Measurements from ENCODE around the gene SKI. TPM values are rescaled to one million over a fixed set of nuclear protein-coding genes. Genes with fewer than 3 reads are reported as not detected.

The SKI gene
- total and polyA plus RNA-seq, 2 of the 8 experiments (the other 6 are each of a cell fraction or from before 2014, with no cell fraction given): 8.3 to 87.6 TPM

DNA sequence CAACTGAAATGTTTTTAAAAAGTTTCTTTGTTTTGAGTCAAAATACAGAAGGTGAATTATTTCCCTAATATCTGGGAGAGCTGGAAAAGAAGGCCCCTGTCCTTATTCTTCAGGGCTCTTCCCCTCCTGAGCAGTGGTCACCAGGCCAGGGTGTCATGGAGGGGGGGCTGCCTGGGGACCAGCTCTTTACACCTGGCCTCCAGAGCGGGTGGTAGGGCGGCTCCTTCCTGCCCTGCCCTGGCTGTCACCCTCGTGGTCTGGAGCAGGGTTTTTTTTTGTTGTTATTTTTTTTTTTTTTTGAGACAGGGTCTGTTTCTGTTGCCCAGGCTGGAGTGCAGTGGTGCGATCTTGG is 6.6 kb downstream of the SKI start:
- Histone ChIP-seq H3K27me3 (replicated peaks in 1 of 4; ENCODE audit: control insufficient read depth in 3 of 4, extremely low read depth in 1 of 4, insufficient read depth in 3 of 4, low read length in 3 of 4) (no peaks in the 10 kb centered on the region), H4K5ac (ENCODE audit: insufficient read length, low read depth, low read length) (no peak overlapping the region), H3K9ac (replicated peaks in 1 of 4; ENCODE audit: extremely low read depth in 1 of 4, low read depth in 3 of 4, low read length in 3 of 4) (no peak overlapping the region), H3K9me3 (ENCODE audit: insufficient read depth in 2 of 2, low read depth in 1 of 2, low read length in 1 of 2) (no peaks in the 10 kb centered on the region), H2BK12ac (ENCODE audit: low read depth, low read length) (no peak overlapping the region), H4K91ac (replicated peaks; ENCODE audit: insufficient read length, low read length) (no peak overlapping the region), H3K23ac (ENCODE audit: insufficient read length) (no peak overlapping the region), H3K4ac (replicated peaks; ENCODE audit: insufficient read length, low read depth, low read length) (no peak overlapping the region), H3K56ac (replicated peaks; ENCODE audit: insufficient read length, low read depth, low read length) (no peak overlapping the region), H4K20me1 (replicated peaks in 1 of 2; ENCODE audit: control insufficient read depth in 1 of 2, insufficient read depth in 2 of 2, low read length in 2 of 2) (peaks cover 69 to 75% of the 10 kb centered on the region in 2 experiments), H2BK120ac (replicated peaks; ENCODE audit: low read depth, low read length) (no peak overlapping the region), H3K18ac (ENCODE audit: extremely low read depth, low read length) (no peak overlapping the region), H3K79me2 (ENCODE audit: control insufficient read depth in 1 of 2, insufficient read depth in 2 of 2, low read length in 2 of 2) (peaks cover 75 to 99% of the 10 kb centered on the region in 2 experiments), H3K27ac (ENCODE audit: low read depth, low read length) (no peak overlapping the region), H2BK20ac (ENCODE audit: low read length) (no peak overlapping the region), H2BK15ac (ENCODE audit: low read length) (no peak overlapping the region), H2BK5ac (ENCODE audit: low read depth, low read length) (no peak overlapping the region), H3K4me1 (replicated peaks in 1 of 4; ENCODE audit: control insufficient read depth in 3 of 4, insufficient read depth in 4 of 4, low read length in 3 of 4) (peaks cover 0 to 40% (median 28%) of the 10 kb centered on the region in 4 experiments; a peak in 6 of 7 replicates), H2AFZ (ENCODE audit: low read length) (no peak overlapping the region), H4K8ac (ENCODE audit: extremely low read depth, insufficient read depth, low read length) (no peak overlapping the region), H3K79me1 (ENCODE audit: low read depth, low read length) (peaks cover 31% of the 10 kb centered on the region), H3K36me3 (ENCODE audit: control insufficient read depth in 2 of 4, insufficient read depth in 4 of 4, low read length in 3 of 4) (no peaks in the 10 kb centered on the region), H2AK5ac (ENCODE audit: low read depth, low read length) (no peak overlapping the region), H3K14ac (ENCODE audit: insufficient read length) (no peak overlapping the region), H3K4me2 (ENCODE audit: insufficient read depth in 1 of 2, low read depth in 2 of 2, low read length in 2 of 2) (no peak overlapping the region), H3K4me3 (ENCODE audit: extremely low read depth in 1 of 4, insufficient read depth in 2 of 4, low read depth in 3 of 4, low read length in 4 of 4) (no peak overlapping the region), H3K23me2 (ENCODE audit: low read depth, low read length) (peaks cover 13% of the 10 kb centered on the region; the same call in 1 of the 2 replicates)
- 93% methylated on average over 3 of the region's 4 CpGs; no CpG with 5 or more reads in 1 of the 2 experiments for WGBS, 2 experiments (ENCODE audit: extremely low coverage in 1 of 2, insufficient coverage in 1 of 2, insufficient read length in 1 of 2, insufficient replicate concordance in 2 of 2, low coverage in 1 of 2, low lambda C conversion rate in 2 of 2, missing lambda C conversion rate in 1 of 2)
- ChIA-PET POLR2A (ENCODE audit: partially characterized antibody) (interaction anchor here (0.7 to 2.1 kb wide), 5 partner anchors 11 to 147 kb away, joined by 3 to 7 read pairs (median 3); no protein-coding TSS in a partner anchor), CTCF (ENCODE audit: partially characterized antibody) (interaction anchor here (0.6 to 3.2 kb wide), 11 partner anchors 8 to 147 kb away, joined by 3 to 17 read pairs (median 4); partner anchors contain the start of gene FAAP20)
- FAIRE-seq (no peak), DNase-seq (ENCODE audit: low read depth in 1 of 2, low spot score in 2 of 2) (no peak)
- TF ChIP-seq, protein P1, sequence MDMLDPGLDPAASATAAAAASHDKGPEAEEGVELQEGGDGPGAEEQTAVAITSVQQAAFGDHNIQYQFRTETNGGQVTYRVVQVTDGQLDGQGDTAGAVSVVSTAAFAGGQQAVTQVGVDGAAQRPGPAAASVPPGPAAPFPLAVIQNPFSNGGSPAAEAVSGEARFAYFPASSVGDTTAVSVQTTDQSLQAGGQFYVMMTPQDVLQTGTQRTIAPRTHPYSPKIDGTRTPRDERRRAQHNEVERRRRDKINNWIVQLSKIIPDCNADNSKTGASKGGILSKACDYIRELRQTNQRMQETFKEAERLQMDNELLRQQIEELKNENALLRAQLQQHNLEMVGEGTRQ (IDR thresholded peaks at IDR 0.05; ENCODE audit: low read length): no peak
- TF ChIP-seq TCF12 (IDR thresholded peaks at IDR 0.05; ENCODE audit: low read depth, low read length) (no peak), RFX5 (IDR thresholded peaks at IDR 0.05; ENCODE audit: borderline replicate concordance, low read depth, low read length) (no peak), TAF1 (IDR thresholded peaks at IDR 0.05; ENCODE audit: low read depth, low read length) (no peak), SP1 (IDR thresholded peaks at IDR 0.05; ENCODE audit: low read depth, low read length) (no peak), NRF1 (IDR thresholded peaks at IDR 0.05; ENCODE audit: low read depth, low read length) (no peak), CBX5 (IDR thresholded peaks at IDR 0.05; ENCODE audit: low read depth, low read length) (no peak), E2F6 (IDR thresholded peaks at IDR 0.05) (no peak), RBBP5 (IDR thresholded peaks at IDR 0.05; ENCODE audit: borderline replicate concordance, low read depth, low read length) (no peak)

Data from H1 (cell line).